K562 (cell line): ENCODE results near the gene IFI30. TPM values are rescaled to one million over a fixed set of nuclear protein-coding genes. Genes with fewer than 3 reads are reported as not detected.

Experiments
- ATF1 ChIP-seq, 2 experiments: fragments of 450-650 bp in 1 of 2; IDR thresholded peaks; 2 replicates each; pipeline ENCODE4 v1.6.1; 2016; ENCODE audit warnings: missing compliant biosample characterization in 1 of 2, missing genetic modification characterization in 1 of 2
- EGR1 ChIP-seq: fragments of 450-650 bp; conservative IDR thresholded peaks from 2 replicates; pipeline ENCODE4 v1.6.1; 2017; ENCODE audit warnings: mild to moderate bottlenecking
- EP400 ChIP-seq: fragments of 450-650 bp; IDR thresholded peaks from 2 replicates; pipeline ENCODE4 v1.6.1; 2017; ENCODE audit warnings: antibody characterized with exemption, mild to moderate bottlenecking, moderate library complexity
- GTF2A2 ChIP-seq: IDR thresholded peaks from 2 replicates; pipeline ENCODE4 v1.6.1; 2016; ENCODE audit warnings: mild to moderate bottlenecking, missing genetic modification characterization, missing compliant biosample characterization
- RBFOX2 ChIP-seq: fragments of 200-400 bp; formaldehyde crosslinking; IDR thresholded peaks from 2 replicates; pipeline ENCODE4 v1.6.1; 2017; ENCODE audit warnings: low read depth, mild to moderate bottlenecking, low read length, moderate library complexity
- SIN3A ChIP-seq, 2 experiments: fragments of 150-350 bp in 1 of 2; IDR thresholded peaks; 2 replicates each; pipeline ENCODE4 v1.6.1; 2011 to 2016; ENCODE audit warnings: borderline replicate concordance in 2 of 2, low read depth in 2 of 2, low read length in 2 of 2, mild to moderate bottlenecking in 2 of 2, moderate library complexity in 2 of 2; ENCODE audit not compliant: control insufficient read depth in 1 of 2
- SRSF3 ChIP-seq: fragments of 200-400 bp; formaldehyde crosslinking; IDR thresholded peaks from 2 replicates; pipeline ENCODE4 v1.6.1; 2016; ENCODE audit warnings: mild to moderate bottlenecking, low read length, moderate library complexity; ENCODE audit not compliant: insufficient read depth
- ZNF253 ChIP-seq: fragments of 250-450 bp; sonication (Bioruptor Pico); conservative IDR thresholded peaks from 2 replicates; pipeline ENCODE4 v1.6.1; 2021; ENCODE audit warnings: mild to moderate bottlenecking
- ZNF282 ChIP-seq: sonication (generic); formaldehyde crosslinking; IDR thresholded peaks from 2 replicates; pipeline ENCODE4 v1.8.1; 2023; ENCODE audit warnings: missing genetic modification reagents
- ZNF785 ChIP-seq: fragments of 250-450 bp; sonication (Bioruptor Pico); IDR thresholded peaks from 2 replicates; pipeline ENCODE4 v1.4.0; 2020; ENCODE audit warnings: mild to moderate bottlenecking
- polyA plus RNA-seq, 8 experiments: library from polyadenylated mRNA; depleted of rRNA in 4 of 8; stranded (reverse) in 5 of 8; unstranded in 3 of 8; fragments of >200 nt; fragmentation: Nextera tagmentation in 2 of 8; fragmentation: Illumina TruSeq in 1 of 8; extraction: Ambion mirVana in 2 of 8; extraction: Trizol in 1 of 8; gene quantifications; 2 replicates each; pipeline versions ENCODE4 v1.2.1 to v1.2.3, GENCODE V29; 2011 to 2014; ENCODE audit warnings: inconsistent platforms in 1 of 8, missing spikeins in 1 of 8
- total RNA-seq, 7 experiments: library from RNA; depleted of rRNA in 6 of 7; stranded (reverse); fragments of >200 nt in 6 of 7; fragmentation: Illumina TruSeq in 2 of 7; extraction: Trizol in 2 of 7; gene quantifications; 2 replicates each; pipeline versions ENCODE4 v1.2.1 to v1.2.3, GENCODE V29; 2011 to 2021; ENCODE audit warnings: low replicate concordance in 1 of 7
- TF ChIP-seq, protein P1 (sequence below): fragments of 450-650 bp; formaldehyde crosslinking; IDR thresholded peaks from 2 replicates; pipeline ENCODE4 v1.4.0; 2020; ENCODE audit warnings: mild to moderate bottlenecking, moderate library complexity
- TF ChIP-seq, protein P2 (sequence below), 3 experiments: fragments of 200-800 bp in 1 of 3; fragments of 250-450 bp in 1 of 3; fragments of 450-650 bp in 1 of 3; sonication (Bioruptor Pico) in 1 of 3; sonication (Bioruptor generic) in 1 of 3; formaldehyde crosslinking in 1 of 3; IDR thresholded peaks; 2 replicates each; pipeline versions ENCODE4 v1.6.1 to v1.8.0; 2016 to 2022; ENCODE audit warnings: mild to moderate bottlenecking in 2 of 3, missing genetic modification characterization in 2 of 3, missing compliant biosample characterization in 1 of 3, moderate library complexity in 1 of 3
- TF ChIP-seq, protein P3 (sequence below): conservative IDR thresholded peaks from 2 replicates; pipeline ENCODE4 v1.6.1; 2011; ENCODE audit warnings: low read depth, mild to moderate bottlenecking, low read length; ENCODE audit not compliant: control insufficient read depth
- TF ChIP-seq, protein P4 (sequence below): sonication (generic); formaldehyde crosslinking; IDR thresholded peaks from 2 replicates; pipeline ENCODE4 v1.9.0; 2022; ENCODE audit warnings: mild to moderate bottlenecking, missing genetic modification reagents
- TF ChIP-seq, protein P5 (sequence below), 2 experiments: fragments of 450-650 bp; conservative IDR thresholded peaks; 2 replicates each; pipeline ENCODE4 v1.6.1; 2017; ENCODE audit warnings: mild to moderate bottlenecking in 2 of 2, moderate library complexity in 2 of 2

Gene IFI30
- total and polyA plus RNA-seq, 9 of the 15 experiments (the other 6 are each of a cell fraction or from before 2014, with no cell fraction given), result 63.7 to 430 (median 109) TPM

DNA sequence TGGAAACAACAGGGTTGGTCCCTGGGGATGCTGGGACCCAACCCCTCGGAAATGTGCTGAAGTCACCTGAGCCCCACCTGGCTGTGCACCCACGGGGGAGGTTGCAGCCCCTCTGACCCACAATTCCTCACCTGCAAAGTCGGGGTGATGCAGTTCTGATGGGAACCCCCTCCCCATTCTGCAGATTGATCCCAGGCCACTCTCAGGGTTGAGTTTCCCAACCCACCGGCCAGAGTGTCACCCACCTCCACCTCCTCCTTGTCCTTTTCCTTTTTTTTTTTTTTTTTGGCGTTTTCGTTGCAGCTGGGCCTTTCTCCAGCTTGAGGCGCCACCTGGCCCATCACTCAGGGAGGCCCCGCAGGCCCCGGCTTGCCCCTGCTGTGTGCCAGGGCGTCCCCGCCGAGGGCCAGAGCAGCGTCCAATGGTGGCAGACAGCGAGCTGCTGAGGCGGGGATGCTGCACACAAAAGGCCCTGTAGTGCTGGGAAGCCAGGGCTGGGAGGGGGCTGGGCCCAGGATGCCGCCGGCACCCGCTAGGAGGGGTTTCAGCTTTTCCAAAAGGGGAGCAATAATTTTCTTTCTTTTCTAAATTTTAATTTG is 16.0 kb upstream of the IFI30 start (continued):
- TF ChIP-seq, protein P1, sequence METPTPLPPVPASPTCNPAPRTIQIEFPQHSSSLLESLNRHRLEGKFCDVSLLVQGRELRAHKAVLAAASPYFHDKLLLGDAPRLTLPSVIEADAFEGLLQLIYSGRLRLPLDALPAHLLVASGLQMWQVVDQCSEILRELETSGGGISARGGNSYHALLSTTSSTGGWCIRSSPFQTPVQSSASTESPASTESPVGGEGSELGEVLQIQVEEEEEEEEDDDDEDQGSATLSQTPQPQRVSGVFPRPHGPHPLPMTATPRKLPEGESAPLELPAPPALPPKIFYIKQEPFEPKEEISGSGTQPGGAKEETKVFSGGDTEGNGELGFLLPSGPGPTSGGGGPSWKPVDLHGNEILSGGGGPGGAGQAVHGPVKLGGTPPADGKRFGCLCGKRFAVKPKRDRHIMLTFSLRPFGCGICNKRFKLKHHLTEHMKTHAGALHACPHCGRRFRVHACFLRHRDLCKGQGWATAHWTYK (CRISPR knock-in tag), result 0 out of 2 replicates have a peak, but pooled peaks have one; percentile 13
- TF ChIP-seq ZNF282 (no peak), SIN3A (IDR thresholded peaks at IDR 0.05; ENCODE audit: borderline replicate concordance in 2 of 2, control insufficient read depth in 1 of 2, low read depth in 2 of 2, low read length in 2 of 2) (0 out of 4 replicates have a peak, but pooled peaks of 1 of the 2 experiments have one; percentile 6), ZNF785 (no peak), SRSF3 (no peak), GTF2A2 (tag) (no peak), ATF1 (CRISPR knock-in tag; IDR thresholded peaks at IDR 0.05) (no peak), ATF1 (tag; IDR thresholded peaks at IDR 0.05) (no peak), RBFOX2 (peak; percentile 49; the same call in 1 of the 2 replicates), ZNF253 (CRISPR knock-in tag) (no peak), EP400 (0 out of 2 replicates have a peak, but pooled peaks have one; percentile 25), EGR1 (0 out of 2 replicates have a peak, but pooled peaks have one; percentile 16)
- TF ChIP-seq, protein P2, sequence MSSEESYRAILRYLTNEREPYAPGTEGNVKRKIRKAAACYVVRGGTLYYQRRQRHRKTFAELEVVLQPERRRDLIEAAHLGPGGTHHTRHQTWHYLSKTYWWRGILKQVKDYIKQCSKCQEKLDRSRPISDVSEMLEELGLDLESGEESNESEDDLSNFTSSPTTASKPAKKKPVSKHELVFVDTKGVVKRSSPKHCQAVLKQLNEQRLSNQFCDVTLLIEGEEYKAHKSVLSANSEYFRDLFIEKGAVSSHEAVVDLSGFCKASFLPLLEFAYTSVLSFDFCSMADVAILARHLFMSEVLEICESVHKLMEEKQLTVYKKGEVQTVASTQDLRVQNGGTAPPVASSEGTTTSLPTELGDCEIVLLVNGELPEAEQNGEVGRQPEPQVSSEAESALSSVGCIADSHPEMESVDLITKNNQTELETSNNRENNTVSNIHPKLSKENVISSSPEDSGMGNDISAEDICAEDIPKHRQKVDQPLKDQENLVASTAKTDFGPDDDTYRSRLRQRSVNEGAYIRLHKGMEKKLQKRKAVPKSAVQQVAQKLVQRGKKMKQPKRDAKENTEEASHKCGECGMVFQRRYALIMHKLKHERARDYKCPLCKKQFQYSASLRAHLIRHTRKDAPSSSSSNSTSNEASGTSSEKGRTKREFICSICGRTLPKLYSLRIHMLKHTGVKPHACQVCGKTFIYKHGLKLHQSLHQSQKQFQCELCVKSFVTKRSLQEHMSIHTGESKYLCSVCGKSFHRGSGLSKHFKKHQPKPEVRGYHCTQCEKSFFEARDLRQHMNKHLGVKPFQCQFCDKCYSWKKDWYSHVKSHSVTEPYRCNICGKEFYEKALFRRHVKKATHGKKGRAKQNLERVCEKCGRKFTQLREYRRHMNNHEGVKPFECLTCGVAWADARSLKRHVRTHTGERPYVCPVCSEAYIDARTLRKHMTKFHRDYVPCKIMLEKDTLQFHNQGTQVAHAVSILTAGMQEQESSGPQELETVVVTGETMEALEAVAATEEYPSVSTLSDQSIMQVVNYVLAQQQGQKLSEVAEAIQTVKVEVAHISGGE (CRISPR knock-in tag; IDR thresholded peaks at IDR 0.05), result 0 out of 6 replicates have a peak, but pooled peaks of 1 of the 3 experiments have one; percentile 10
- TF ChIP-seq, protein P3, sequence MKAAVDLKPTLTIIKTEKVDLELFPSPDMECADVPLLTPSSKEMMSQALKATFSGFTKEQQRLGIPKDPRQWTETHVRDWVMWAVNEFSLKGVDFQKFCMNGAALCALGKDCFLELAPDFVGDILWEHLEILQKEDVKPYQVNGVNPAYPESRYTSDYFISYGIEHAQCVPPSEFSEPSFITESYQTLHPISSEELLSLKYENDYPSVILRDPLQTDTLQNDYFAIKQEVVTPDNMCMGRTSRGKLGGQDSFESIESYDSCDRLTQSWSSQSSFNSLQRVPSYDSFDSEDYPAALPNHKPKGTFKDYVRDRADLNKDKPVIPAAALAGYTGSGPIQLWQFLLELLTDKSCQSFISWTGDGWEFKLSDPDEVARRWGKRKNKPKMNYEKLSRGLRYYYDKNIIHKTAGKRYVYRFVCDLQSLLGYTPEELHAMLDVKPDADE, result 0 out of 2 replicates have a peak, but pooled peaks have one; percentile 26
- TF ChIP-seq, protein P4, sequence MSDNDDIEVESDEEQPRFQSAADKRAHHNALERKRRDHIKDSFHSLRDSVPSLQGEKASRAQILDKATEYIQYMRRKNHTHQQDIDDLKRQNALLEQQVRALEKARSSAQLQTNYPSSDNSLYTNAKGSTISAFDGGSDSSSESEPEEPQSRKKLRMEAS, result peak; percentile 48; the same call in 1 of the 2 replicates
- TF ChIP-seq, protein P5, sequence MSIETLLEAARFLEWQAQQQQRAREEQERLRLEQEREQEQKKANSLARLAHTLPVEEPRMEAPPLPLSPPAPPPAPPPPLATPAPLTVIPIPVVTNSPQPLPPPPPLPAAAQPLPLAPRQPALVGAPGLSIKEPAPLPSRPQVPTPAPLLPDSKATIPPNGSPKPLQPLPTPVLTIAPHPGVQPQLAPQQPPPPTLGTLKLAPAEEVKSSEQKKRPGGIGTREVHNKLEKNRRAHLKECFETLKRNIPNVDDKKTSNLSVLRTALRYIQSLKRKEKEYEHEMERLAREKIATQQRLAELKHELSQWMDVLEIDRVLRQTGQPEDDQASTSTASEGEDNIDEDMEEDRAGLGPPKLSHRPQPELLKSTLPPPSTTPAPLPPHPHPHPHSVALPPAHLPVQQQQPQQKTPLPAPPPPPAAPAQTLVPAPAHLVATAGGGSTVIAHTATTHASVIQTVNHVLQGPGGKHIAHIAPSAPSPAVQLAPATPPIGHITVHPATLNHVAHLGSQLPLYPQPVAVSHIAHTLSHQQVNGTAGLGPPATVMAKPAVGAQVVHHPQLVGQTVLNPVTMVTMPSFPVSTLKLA (conservative IDR thresholded peaks at IDR 0.05), result peak; percentile 44 to 60; a peak in 3 of 4 replicates
